ENCODE results near the gene DPEP2NB. TPM values are rescaled to one million over a fixed set of nuclear protein-coding genes. Genes with fewer than 3 reads are reported as not detected.

The DPEP2NB gene
- total RNA-seq, 4 donors from 2014 or later, result not detected

DNA sequence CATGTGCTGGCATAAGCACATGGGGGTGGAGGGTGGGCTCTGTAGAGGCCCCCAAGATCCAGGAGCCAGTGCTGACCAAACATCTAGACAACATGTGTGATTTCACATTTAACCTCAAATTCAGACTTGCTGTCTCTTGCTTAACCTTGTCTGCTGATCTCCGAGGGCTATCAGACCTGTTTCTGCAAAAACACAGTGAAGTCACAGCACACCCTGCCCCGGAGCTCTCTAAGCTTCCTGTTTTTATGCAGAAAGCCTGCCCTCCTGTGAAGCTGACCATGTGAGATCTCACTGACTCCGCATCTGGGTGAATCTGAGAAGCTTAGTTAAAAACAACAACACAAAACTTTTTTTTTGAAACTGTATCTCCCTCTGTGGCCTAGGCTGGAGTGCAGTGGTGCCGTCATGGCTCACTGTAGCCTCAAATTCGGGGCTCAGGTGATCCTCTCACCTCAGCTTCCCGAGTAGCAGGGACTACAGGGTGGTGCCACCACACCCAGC is 9.9 kb downstream of the DPEP2NB start:
- Histone ChIP-seq H3K4me1 (peaks cover 12 to 27% (median 22%) of the 10 kb centered on the region in 3 donors), H3K4me3 (peak overlapping the region in 1 of 4 donors; percentile 12), H3K9me3 (no peaks in the 10 kb centered on the region), H3K27ac (peak overlapping the region; percentile 88 to 92 (median 91)), H3K36me3 (no peaks in the 10 kb centered on the region), H3K27me3 (no peaks in the 10 kb centered on the region)
- 8 to 16% methylated on average over 6 of the region's 6 CpGs for WGBS, 2 donors
- intact Hi-C loops (cut with DNase I), result no loop called here
- TF ChIP-seq POLR2A (IDR thresholded peaks at IDR 0.05) (peak in 1 of 4 donors; percentile 53), CTCF (IDR thresholded peaks at IDR 0.05) (no peak)
- peak; percentile 22 for DNase-seq

DNA sequence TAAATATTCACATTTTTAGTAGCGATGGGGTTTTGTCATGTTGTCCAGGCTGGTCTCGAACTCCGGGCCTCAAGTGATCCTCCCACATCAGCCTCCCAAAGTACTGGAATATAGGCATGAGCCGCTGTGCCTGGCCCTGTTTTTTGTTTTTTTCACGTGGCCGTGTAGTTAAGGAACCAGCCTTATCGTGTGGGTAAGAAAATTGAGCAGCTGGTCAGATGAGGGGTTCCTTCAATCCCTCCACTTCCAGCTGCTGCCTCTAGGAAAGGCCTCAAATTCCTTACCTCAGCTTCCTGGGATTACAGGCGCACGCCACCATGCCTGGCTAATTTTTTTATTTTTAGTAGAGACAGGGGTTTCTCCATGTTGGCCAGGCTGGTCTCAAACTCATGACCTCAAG is 10.5 kb downstream of the DPEP2NB start:
- peak overlapping the region; percentile 88 to 92 (median 91) for H3K27ac ChIP-seq
- H3K4me1 ChIP-seq, result peaks cover 12 to 28% (median 22%) of the 10 kb centered on the region in 3 donors
- H3K9me3 ChIP-seq, result no peaks in the 10 kb centered on the region
- intact Hi-C loops (cut with DNase I), result no loop called here
- H3K27me3 ChIP-seq, result no peaks in the 10 kb centered on the region
- no peak for TF ChIP-seq POLR2A (IDR thresholded peaks at IDR 0.05)
- no peak for TF ChIP-seq CTCF (IDR thresholded peaks at IDR 0.05)
- H3K36me3 ChIP-seq, result no peaks in the 10 kb centered on the region
- WGBS, 2 donors, result 81 to 91% methylated on average over 7 to 9 of the region's 9 CpGs
- DNase-seq, result no peak
- no peak overlapping the region for H3K4me3 ChIP-seq

DNA sequence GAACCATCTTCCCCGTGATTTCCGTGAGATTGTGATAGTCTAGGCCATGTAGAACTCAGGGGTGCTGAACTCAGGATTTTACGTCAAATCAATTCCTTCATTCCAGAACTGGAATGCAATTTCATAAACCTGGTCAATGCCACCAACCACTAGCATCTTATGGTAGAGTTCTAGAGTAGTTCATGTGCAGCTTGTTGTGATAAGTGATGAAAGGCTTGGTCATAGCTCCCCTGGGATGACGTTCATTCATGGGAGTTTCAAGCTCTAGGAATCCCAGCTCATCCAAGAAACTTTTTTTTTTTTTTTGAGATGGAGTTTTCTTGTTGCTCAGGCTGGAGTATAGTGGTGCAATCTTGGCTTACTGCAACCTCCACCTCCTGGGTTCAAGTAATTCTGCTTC is 12.7 kb downstream of the DPEP2NB start:
- Histone ChIP-seq H3K9me3 (no peaks in the 10 kb centered on the region), H3K27ac (no peak overlapping the region), H3K36me3 (no peaks in the 10 kb centered on the region), H3K27me3 (no peaks in the 10 kb centered on the region), H3K4me1 (peaks cover 12 to 37% (median 22%) of the 10 kb centered on the region in 3 donors), H3K4me3 (no peak overlapping the region)
- TF ChIP-seq POLR2A (IDR thresholded peaks at IDR 0.05), result no peak
- TF ChIP-seq CTCF (IDR thresholded peaks at IDR 0.05), result no peak
- 86 to 91% methylated on average over 4 of the region's 4 CpGs for WGBS, 2 donors
- no peak for DNase-seq
- intact Hi-C loops (cut with DNase I), result no loop called here

- TF ChIP-seq CTCF (IDR thresholded peaks at IDR 0.05) (no peak), POLR2A (IDR thresholded peaks at IDR 0.05) (peak in 1 of 4 donors; percentile 10)
- intact Hi-C loops (cut with DNase I), result no loop called here
- H3K27ac ChIP-seq, result peak overlapping the region in 2 of 4 donors; percentile 56 to 68
- H3K4me1 ChIP-seq, result peaks cover 6 to 22% (median 10%) of the 10 kb centered on the region in 3 donors
- no peaks in the 10 kb centered on the region for H3K9me3 ChIP-seq
- no peaks in the 10 kb centered on the region for H3K36me3 ChIP-seq
- H3K27me3 ChIP-seq, result no peaks in the 10 kb centered on the region
- H3K4me3 ChIP-seq, result no peak overlapping the region
- WGBS, 2 donors, result 43 to 47% methylated on average over 2 of the region's 3 CpGs
- no peak for DNase-seq
Observed at GRCh38 chr16:68000450-68000849, 15.3 kb downstream of the DPEP2NB start.

DNA sequence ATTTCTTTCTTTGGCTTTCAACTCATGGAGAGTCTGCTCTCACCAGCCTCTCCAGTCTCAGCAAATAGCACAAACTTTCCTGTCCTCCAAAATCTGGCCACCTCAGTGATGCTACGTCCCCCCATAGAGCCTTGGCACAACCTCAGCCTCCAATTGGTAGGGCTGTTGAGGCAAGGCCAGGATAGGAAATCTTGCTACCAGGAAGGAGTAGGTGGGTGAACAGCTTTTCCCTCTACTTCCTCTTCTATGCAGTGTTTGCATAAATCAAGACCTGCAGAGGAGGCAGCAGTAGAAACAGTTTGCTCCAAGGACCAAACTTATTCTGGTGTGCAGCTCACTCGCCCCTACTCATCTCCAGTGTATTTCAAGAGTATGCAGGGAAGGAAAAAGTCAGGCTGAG is 15.7 kb downstream of the DPEP2NB start:
- DNase-seq, result no peak
- H3K4me3 ChIP-seq, result no peak overlapping the region
- no peaks in the 10 kb centered on the region for H3K27me3 ChIP-seq
- WGBS, 2 donors, result 51 to 63% methylated on average over 2 of the region's 2 CpGs
- peaks cover under 1 to 17% (median 5%) of the 10 kb centered on the region in 3 donors for H3K4me1 ChIP-seq
- peak overlapping the region in 3 of 4 donors; percentile 38 to 68 (median 56) for H3K27ac ChIP-seq
- no peaks in the 10 kb centered on the region for H3K36me3 ChIP-seq
- no peaks in the 10 kb centered on the region for H3K9me3 ChIP-seq
- TF ChIP-seq POLR2A (IDR thresholded peaks at IDR 0.05), result no peak
- no peak for TF ChIP-seq CTCF (IDR thresholded peaks at IDR 0.05)
- intact Hi-C loops (cut with DNase I), result no loop called here

All from esophagus squamous epithelium (tissue), 5 donors.